Measurements from ENCODE around the gene DENND1A. TPM values are rescaled to one million over a fixed set of nuclear protein-coding genes. Genes with fewer than 3 reads are reported as not detected.

Gene DENND1A
- total RNA-seq, 1 donor from 2014 or later: 24.4 TPM

GRCh38 chr9:123541411-123541810 is 388.5 kb downstream of the DENND1A start:
- no peak for DNase-seq (ENCODE audit: low spot score)

- no peak for DNase-seq (ENCODE audit: low spot score)
These were observed 389.5 kb downstream of the DENND1A start for GRCh38 chr9:123540457-123540856.

- no peak for DNase-seq (ENCODE audit: low spot score)
These were observed 392.1 kb downstream of the DENND1A start for GRCh38 chr9:123537809-123538208.

GRCh38 chr9:123536455-123536868 is 393.5 kb downstream of the DENND1A start:
- peak; percentile 9 for DNase-seq (ENCODE audit: low spot score)

GRCh38 chr9:123534336-123534735 is 395.6 kb downstream of the DENND1A start:
- no peak for DNase-seq (ENCODE audit: low spot score)

- DNase-seq (ENCODE audit: low spot score): no peak
These were observed 399.7 kb downstream of the DENND1A start for GRCh38 chr9:123530244-123530643.

GRCh38 chr9:123528501-123528900 is 401.4 kb downstream of the DENND1A start:
- DNase-seq (ENCODE audit: low spot score): no peak

GRCh38 chr9:123527981-123528380 is 401.9 kb downstream of the DENND1A start:
- DNase-seq (ENCODE audit: low spot score): no peak

- DNase-seq (ENCODE audit: low spot score): no peak
These were observed 404.0 kb downstream of the DENND1A start for GRCh38 chr9:123525957-123526356.

- no peak for DNase-seq (ENCODE audit: low spot score)
These were observed 404.5 kb downstream of the DENND1A start for GRCh38 chr9:123525424-123525823.

- no peak for DNase-seq (ENCODE audit: low spot score)
These were observed 405.1 kb downstream of the DENND1A start for GRCh38 chr9:123524866-123525265.

- no peak for DNase-seq (ENCODE audit: low spot score)
These were observed 406.1 kb downstream of the DENND1A start for GRCh38 chr9:123523845-123524244.

GRCh38 chr9:123523001-123523400 is 406.9 kb downstream of the DENND1A start:
- DNase-seq (ENCODE audit: low spot score): no peak

GRCh38 chr9:123522251-123522650 is 407.7 kb downstream of the DENND1A start:
- DNase-seq (ENCODE audit: low spot score): no peak

- DNase-seq (ENCODE audit: low spot score): no peak
These were observed 411.6 kb downstream of the DENND1A start for GRCh38 chr9:123518338-123518737.

- no peak for DNase-seq (ENCODE audit: low spot score)
These were observed 412.4 kb downstream of the DENND1A start for GRCh38 chr9:123517512-123517911.

- DNase-seq (ENCODE audit: low spot score): no peak
These were observed 415.2 kb downstream of the DENND1A start for GRCh38 chr9:123514766-123515165.

GRCh38 chr9:123513554-123513953 is 416.4 kb downstream of the DENND1A start:
- DNase-seq (ENCODE audit: low spot score): no peak

GRCh38 chr9:123511326-123512277 is 418.3 kb downstream of the DENND1A start:
- no peak for DNase-seq (ENCODE audit: low spot score)

GRCh38 chr9:123509646-123510045 is 420.3 kb downstream of the DENND1A start:
- no peak for DNase-seq (ENCODE audit: low spot score)

- DNase-seq (ENCODE audit: low spot score): no peak
These were observed 421.9 kb downstream of the DENND1A start for GRCh38 chr9:123508048-123508447.

GRCh38 chr9:123505496-123505895 is 424.4 kb downstream of the DENND1A start:
- DNase-seq (ENCODE audit: low spot score): no peak

GRCh38 chr9:123500336-123500735 is 429.6 kb downstream of the DENND1A start:
- DNase-seq (ENCODE audit: low spot score): no peak
